Neural progenitor cell (in vitro differentiated cells): Measurements from ENCODE around the gene EPHB3. TPM values are rescaled to one million over a fixed set of nuclear protein-coding genes. Genes with fewer than 3 reads are reported as not detected.

Experiments used
- DNase-seq: peaks from one replicate; pipeline ENCODE4 v3.0.0-alpha.2; 2016; ENCODE audit warnings: low spot score
- H2AFZ ChIP-seq: fragments of 200-600 bp; sonication (generic); replicated peaks from 2 replicates; pipeline ENCODE4 v1.6.1; 2016; ENCODE audit warnings: antibody characterized with exemption
- H3F3A ChIP-seq: fragments of 200-600 bp; sonication (generic); 2 replicates; pipeline ENCODE4 v1.6.1; 2016; ENCODE audit warnings: antibody characterized with exemption, low read depth
- H3K27ac ChIP-seq: fragments of 200-600 bp; sonication (generic); 2 replicates; pipeline ENCODE4 v1.5.1; 2016; ENCODE audit warnings: mild to moderate bottlenecking
- H3K27me3 ChIP-seq: fragments of 200-600 bp; sonication (generic); 2 replicates; pipeline ENCODE4 v1.6.1; 2016; ENCODE audit warnings: mild to moderate bottlenecking, moderate library complexity
- H3K36me3 ChIP-seq: fragments of 200-600 bp; sonication (generic); 2 replicates; pipeline ENCODE4 v1.5.1; 2016
- H3K4me1 ChIP-seq: fragments of 200-600 bp; sonication (generic); 2 replicates; pipeline ENCODE4 v1.6.1; 2016; ENCODE audit warnings: mixed run types
- H3K4me2 ChIP-seq: fragments of 200-600 bp; sonication (generic); 2 replicates; pipeline ENCODE4 v1.6.1; 2016
- H3K4me3 ChIP-seq: fragments of 200-600 bp; sonication (generic); 2 replicates; pipeline ENCODE4 v1.5.1; 2016
- H3K79me2 ChIP-seq: fragments of 200-600 bp; sonication (generic); 2 replicates; pipeline ENCODE4 v1.6.1; 2016; ENCODE audit warnings: low read depth
- H3K9ac ChIP-seq: fragments of 200-600 bp; sonication (generic); 2 replicates; pipeline ENCODE4 v1.6.1; 2016
- H3K9me3 ChIP-seq: fragments of 200-600 bp; sonication (generic); 2 replicates; pipeline ENCODE4 v1.5.1; 2016; ENCODE audit warnings: low read depth
- H4K20me1 ChIP-seq: fragments of 200-600 bp; sonication (generic); 2 replicates; pipeline ENCODE4 v1.6.1; 2016; ENCODE audit warnings: low read depth
- H3K27ac Mint-ChIP-seq: 3 replicates; pipeline ENCODE4 v1.8.0; 2021; ENCODE audit warnings: mixed read lengths
- H3K27me3 Mint-ChIP-seq: 2 replicates; pipeline ENCODE4 v1.8.0; 2022; ENCODE audit warnings: low read depth, mild to moderate bottlenecking, inconsistent platforms, moderate library complexity, mixed read lengths; ENCODE audit not compliant: insufficient read depth
- H3K36me3 Mint-ChIP-seq: 3 replicates; pipeline ENCODE4 v1.8.0; 2021; ENCODE audit warnings: mixed read lengths
- H3K4me1 Mint-ChIP-seq: 3 replicates; pipeline ENCODE4 v1.8.0; 2021; ENCODE audit warnings: mixed read lengths
- H3K4me3 Mint-ChIP-seq: 3 replicates; pipeline ENCODE4 v1.8.0; 2021; ENCODE audit warnings: mild to moderate bottlenecking, moderate library complexity, mixed read lengths
- H3K9me3 Mint-ChIP-seq: 3 replicates; pipeline ENCODE4 v1.8.0; 2020; ENCODE audit warnings: mixed read lengths
- CTCF ChIP-seq: fragments of 200-600 bp; sonication (generic); IDR thresholded peaks from 2 replicates; pipeline ENCODE4 v1.5.1; 2017; ENCODE audit warnings: antibody characterized with exemption, mild to moderate bottlenecking
- EZH2 ChIP-seq: fragments of 200-600 bp; sonication (generic); IDR thresholded peaks from 2 replicates; pipeline ENCODE4 v1.6.1; 2017; ENCODE audit warnings: antibody characterized with exemption, mild to moderate bottlenecking, moderate library complexity
- EZH2phosphoT487 ChIP-seq: fragments of 200-600 bp; sonication (generic); IDR thresholded peaks from 2 replicates; pipeline ENCODE4 v1.6.1; 2017; ENCODE audit warnings: antibody characterized with exemption
- total RNA-seq: library from RNA; depleted of rRNA; stranded (reverse); fragments of >200 nt; gene quantifications from 2 replicates; pipeline ENCODE4 v1.2.3, GENCODE V29; 2015; ENCODE audit warnings: low replicate concordance

The EPHB3 gene
- total RNA-seq, 1 donor from 2014 or later: 2.3 TPM

- Histone ChIP-seq H3K9ac (no peak overlapping the region), H4K20me1 (peaks cover 44% of the 10 kb centered on the region), H3K27ac (no peak overlapping the region), H3K36me3 (no peaks in the 10 kb centered on the region), H3K4me2 (peak overlapping the region; percentile 94), H3F3A (peaks cover 33% of the 10 kb centered on the region), H3K4me1 (peaks cover 59% of the 10 kb centered on the region), H3K27me3 (peaks cover 90% of the 10 kb centered on the region), H2AFZ (no peak overlapping the region), H3K79me2 (no peaks in the 10 kb centered on the region), H3K9me3 (no peaks in the 10 kb centered on the region), H3K4me3 (peak overlapping the region; percentile 61)
- H3K27ac Mint-ChIP-seq: no peak overlapping the region
- no peaks in the 10 kb centered on the region for H3K9me3 Mint-ChIP-seq
- no peaks in the 10 kb centered on the region for H3K36me3 Mint-ChIP-seq
- TF ChIP-seq EZH2: peak; percentile 82
- no peak for TF ChIP-seq CTCF
- TF ChIP-seq EZH2phosphoT487: peak; percentile 85
- H3K4me3 Mint-ChIP-seq: peak overlapping the region; percentile 87
- peak; percentile 61 for DNase-seq
- peaks cover 24% of the 10 kb centered on the region for H3K27me3 Mint-ChIP-seq
- H3K4me1 Mint-ChIP-seq: peaks cover 62% of the 10 kb centered on the region
These were observed 1.4 kb downstream of the EPHB3 start for GRCh38 chr3:184562878-184563560.

- Histone ChIP-seq H3K4me2 (peak overlapping the region; percentile 94), H3K27me3 (peaks cover 93% of the 10 kb centered on the region), H3K27ac (no peak overlapping the region), H2AFZ (no peak overlapping the region), H3F3A (peaks cover 30% of the 10 kb centered on the region), H3K4me1 (peaks cover 59% of the 10 kb centered on the region), H3K79me2 (no peaks in the 10 kb centered on the region), H3K4me3 (peak overlapping the region; percentile 61), H4K20me1 (peaks cover 44% of the 10 kb centered on the region), H3K9ac (no peak overlapping the region), H3K36me3 (no peaks in the 10 kb centered on the region), H3K9me3 (no peaks in the 10 kb centered on the region)
- Mint-ChIP-seq H3K4me3 (peak overlapping the region; percentile 87), H3K4me1 (peaks cover 64% of the 10 kb centered on the region), H3K9me3 (no peaks in the 10 kb centered on the region), H3K27me3 (peaks cover 24% of the 10 kb centered on the region), H3K36me3 (no peaks in the 10 kb centered on the region), H3K27ac (no peak overlapping the region)
- no peak for TF ChIP-seq EZH2
- no peak for TF ChIP-seq CTCF
- TF ChIP-seq EZH2phosphoT487: no peak
- DNase-seq: no peak
These were observed 2.0 kb downstream of the EPHB3 start for GRCh38 chr3:184563561-184563925.

- Histone ChIP-seq H3K27ac (no peak overlapping the region), H3K4me3 (no peak overlapping the region), H3K79me2 (no peaks in the 10 kb centered on the region), H3K4me1 (peaks cover 53% of the 10 kb centered on the region), H3K4me2 (peak overlapping the region; percentile 94), H3K9ac (no peak overlapping the region), H2AFZ (no peak overlapping the region), H3K36me3 (no peaks in the 10 kb centered on the region), H4K20me1 (peaks cover 44% of the 10 kb centered on the region), H3K27me3 (peaks cover 96% of the 10 kb centered on the region), H3F3A (peaks cover 24% of the 10 kb centered on the region), H3K9me3 (no peaks in the 10 kb centered on the region)
- peak overlapping the region; percentile 47 for H3K27ac Mint-ChIP-seq
- no peaks in the 10 kb centered on the region for H3K9me3 Mint-ChIP-seq
- H3K36me3 Mint-ChIP-seq: no peaks in the 10 kb centered on the region
- peaks cover 59% of the 10 kb centered on the region for H3K4me1 Mint-ChIP-seq
- H3K27me3 Mint-ChIP-seq: peaks cover 21% of the 10 kb centered on the region
- TF ChIP-seq CTCF (no peak), EZH2 (no peak), EZH2phosphoT487 (no peak)
- DNase-seq: no peak
- peak overlapping the region; percentile 87 for H3K4me3 Mint-ChIP-seq
These were observed 2.5 kb downstream of the EPHB3 start for GRCh38 chr3:184563941-184564684.
